GM18499 (cell line): ENCODE measurements around the gene LRRC37A.
"Not testable (repeated sequence)": the region's sequence is repeated elsewhere in the genome, so short reads cannot be mapped to it uniquely, and the experiment has no call there.

Source experiments
- ATAC-seq: cut with Tn5 transposase; IDR thresholded peaks from one replicate; pipeline ENCODE4 v1.9.1; 2021; ENCODE audit warnings: moderate number of reproducible peaks; ENCODE audit not compliant: insufficient read depth, unreplicated experiment

Gene LRRC37A

GRCh38 chr17:46286764-46287221, 8.1 kb upstream of the LRRC37A start:
- ATAC-seq, result not testable (repeated sequence)

- ATAC-seq, result not testable (repeated sequence)
Observed at GRCh38 chr17:46287587-46287986, 7.3 kb upstream of the LRRC37A start.

GRCh38 chr17:46290906-46291546, 3.9 kb upstream of the LRRC37A start:
- peak; percentile 79 for ATAC-seq

DNA sequence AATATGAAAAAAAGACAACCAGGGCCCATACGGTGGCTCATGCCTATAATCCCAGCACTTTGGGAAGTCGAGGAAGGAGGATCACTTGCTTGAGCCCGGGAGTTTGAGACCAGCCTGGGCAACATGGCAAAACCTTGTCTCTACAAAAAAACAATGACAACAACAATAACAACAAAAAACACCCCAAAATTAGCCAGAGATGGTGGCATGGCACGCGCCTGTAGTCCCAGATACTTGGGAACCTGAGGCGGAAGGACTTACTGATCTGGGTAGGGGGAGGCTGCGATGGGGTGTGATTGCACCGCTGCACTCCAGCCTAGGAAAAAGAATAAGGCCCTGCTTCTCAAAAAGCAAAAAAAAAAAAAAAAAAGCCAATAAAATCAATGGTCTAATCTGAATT, 3.3 kb upstream of the LRRC37A start:
- ATAC-seq, result not testable (repeated sequence)

DNA sequence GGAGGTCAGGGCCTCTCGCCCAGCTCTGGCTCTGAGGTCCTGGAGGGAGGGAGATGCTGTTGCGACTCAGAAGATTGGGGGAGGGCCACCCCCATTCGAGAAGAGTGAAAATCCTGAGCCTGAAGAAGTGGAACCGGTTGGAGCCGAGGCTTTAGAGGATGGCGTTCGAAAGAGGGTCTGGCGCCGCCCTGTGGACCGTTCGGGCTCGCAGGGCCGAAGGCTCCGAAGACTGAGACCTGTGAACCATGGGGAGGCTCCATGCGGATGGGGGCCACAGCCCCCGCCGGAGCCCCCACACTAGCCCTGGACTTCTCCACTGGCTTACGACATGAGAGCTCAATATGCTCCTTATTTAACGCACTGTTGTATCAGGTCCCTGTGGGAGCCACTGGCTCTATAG, 46.3 kb downstream of the LRRC37A start:
- not testable (repeated sequence) for ATAC-seq

DNA sequence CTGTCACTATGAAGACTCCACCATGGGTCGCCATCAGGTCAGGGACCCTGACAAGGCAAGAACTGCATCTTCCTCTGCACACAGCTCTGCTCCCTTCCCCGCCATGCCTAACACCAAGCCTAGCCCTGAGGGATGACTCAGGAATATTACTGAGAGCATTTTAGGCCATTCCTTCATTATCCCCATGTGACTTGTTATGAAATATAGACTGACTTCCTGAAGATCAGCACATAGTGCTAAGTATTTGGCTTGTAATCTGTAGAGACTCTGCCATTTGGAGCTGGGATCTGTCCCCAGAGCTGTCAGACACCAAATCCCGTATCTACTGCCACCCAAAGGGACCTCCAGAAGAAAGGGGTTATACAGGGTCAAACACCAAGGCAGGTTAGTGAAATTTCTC, 47.2 kb downstream of the LRRC37A start:
- ATAC-seq, result not testable (repeated sequence)

GRCh38 chr17:46348345-46348744, 53.4 kb downstream of the LRRC37A start:
- ATAC-seq, result not testable (repeated sequence)

DNA sequence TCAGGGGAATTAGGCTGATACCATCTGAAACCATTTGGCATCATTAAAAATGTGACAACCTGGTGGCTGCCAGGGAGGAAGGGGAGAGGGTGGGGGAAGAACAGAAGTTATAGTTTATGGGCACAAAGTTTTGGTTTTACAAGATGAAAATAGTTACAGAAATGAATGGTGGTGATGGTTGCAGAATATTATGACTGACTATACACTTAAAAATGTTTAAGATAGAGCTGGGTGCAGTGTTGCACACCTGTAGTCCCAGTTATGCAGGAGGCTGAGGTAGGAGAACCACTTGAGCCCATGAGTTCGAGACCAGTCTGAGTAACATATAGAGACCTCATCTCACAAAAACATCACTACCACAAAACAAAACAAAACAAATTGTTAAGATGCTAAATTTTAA, 54.1 kb downstream of the LRRC37A start:
- ATAC-seq, result not testable (repeated sequence)

GRCh38 chr17:46353856-46354255, 58.9 kb downstream of the LRRC37A start:
- ATAC-seq, result not testable (repeated sequence)

DNA sequence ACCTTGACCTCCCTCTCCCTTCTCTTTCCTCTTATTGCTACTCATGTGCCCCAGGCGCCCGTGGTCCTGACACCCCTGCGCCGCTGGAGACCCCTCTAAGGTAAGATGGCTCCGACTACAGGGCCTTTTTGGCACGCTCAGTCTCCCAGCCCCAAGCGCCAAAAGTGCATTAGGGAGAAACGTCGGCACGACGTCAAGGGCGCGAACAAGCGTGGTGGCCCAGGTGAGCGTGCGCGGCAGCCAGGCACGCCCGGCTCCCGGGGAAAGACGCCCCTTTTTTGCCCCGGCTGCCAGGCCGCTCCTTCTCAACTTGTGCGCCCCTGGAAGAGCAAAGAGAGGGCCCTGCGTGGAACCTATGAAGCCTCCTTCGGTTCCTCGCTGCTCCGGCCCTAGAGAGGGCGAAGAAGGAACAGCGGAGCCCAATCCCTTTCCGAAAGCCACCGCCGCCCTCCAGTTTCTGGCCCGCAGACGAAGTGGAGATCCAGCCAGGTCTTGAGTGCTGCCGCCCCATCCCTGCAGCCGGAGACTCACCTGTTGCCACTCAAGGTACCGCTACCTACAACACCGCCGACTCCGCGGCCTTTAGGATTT, 66.3 kb downstream of the LRRC37A start:
- ATAC-seq, result not testable (repeated sequence)

DNA sequence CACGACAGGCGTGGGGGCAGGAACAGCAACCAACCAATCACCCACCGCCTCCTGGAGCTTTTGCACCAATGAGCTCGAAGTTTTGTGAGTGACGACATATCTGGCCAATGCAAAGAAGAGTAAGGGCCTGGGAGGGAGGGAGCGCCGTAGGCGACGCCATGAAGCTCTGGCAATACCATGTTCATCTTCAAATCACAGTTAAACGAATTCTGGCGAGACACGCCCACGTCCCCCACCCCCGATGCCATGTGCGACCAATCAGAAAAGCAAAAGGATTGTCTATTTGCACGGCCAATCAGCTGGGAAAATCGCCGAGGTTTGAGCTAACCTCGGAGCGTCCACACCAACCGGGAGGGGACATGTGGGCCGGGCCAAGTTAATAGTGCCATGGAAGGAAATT, 66.8 kb downstream of the LRRC37A start, which contains the start of gene ARL17B:
Gene ARL17B (minus strand): TSS at position 12 of the 400 bp plus-strand sequence. CDS start 3,369 bp downstream, outside the sequence.
- peak; percentile 71 for ATAC-seq

- ATAC-seq, result not testable (repeated sequence)
Observed at GRCh38 chr17:46367520-46367919, 72.6 kb downstream of the LRRC37A start.

DNA sequence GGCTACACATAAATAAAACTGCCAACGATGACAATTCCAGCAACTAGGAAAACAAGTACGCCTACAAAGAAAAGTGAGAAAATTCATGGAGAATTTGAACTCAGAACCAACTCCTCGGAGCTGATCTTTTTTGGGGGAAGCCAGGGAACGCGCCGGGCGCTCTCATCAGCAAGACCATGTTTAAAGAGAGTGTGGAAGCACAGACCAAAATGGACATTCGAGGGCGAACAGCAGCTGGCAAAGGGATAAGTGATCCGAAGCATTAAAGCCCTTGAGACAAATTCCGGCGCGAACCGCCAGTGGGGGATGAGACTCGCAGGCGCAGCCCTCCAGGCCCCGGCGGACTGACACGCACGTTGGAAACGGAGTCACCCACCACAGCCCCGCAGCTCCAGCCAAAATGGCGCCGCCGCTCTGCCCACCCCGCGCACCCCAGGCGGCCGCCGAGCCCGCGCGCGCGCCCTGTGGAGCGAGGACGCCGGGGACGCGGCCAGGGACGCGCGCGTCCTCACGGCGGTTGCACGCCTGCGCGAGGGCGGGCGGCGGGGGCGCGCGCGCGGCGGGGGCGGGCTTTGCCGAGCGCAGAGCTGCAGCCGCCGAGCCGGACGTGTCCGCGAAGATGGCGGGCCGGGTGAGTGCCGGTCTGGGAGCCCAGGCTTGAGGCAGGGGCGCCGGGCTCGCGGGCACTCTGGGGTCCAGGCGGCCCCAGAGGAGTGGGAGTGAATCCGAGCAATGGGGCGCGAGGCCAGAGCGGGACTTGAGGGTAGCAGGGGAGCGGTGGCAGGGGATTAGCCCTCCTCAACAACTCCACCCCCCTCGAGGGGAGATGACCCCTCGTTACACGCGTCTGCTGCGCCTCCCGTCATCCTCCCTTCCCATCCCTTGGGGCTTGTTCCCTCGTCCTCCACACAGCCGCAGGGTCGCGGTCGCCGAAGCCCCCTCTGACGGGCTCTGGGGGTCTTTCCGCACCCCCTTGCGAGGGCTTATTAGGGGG, 77.6 kb downstream of the LRRC37A start:
- not testable (repeated sequence) for ATAC-seq

DNA sequence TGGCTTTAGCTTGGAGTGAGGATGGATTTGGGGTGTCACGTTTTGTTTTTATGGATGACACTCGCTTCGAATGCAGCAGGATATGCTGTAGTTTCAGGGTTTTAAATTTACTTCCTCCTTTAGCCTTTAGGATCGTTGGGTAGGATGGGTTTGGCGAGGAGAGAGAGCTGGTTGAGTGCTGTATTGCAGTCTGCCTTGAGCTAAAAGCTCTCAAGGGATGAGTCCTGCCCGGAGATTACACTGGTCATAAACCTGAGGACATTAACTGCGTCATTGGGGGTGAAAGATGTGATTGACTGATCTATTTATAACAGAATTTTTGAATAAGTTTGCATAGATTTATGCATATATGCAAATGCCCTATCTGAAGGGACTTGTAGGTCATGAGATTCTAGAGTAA, 78.5 kb downstream of the LRRC37A start:
- peak; percentile 48 for ATAC-seq

DNA sequence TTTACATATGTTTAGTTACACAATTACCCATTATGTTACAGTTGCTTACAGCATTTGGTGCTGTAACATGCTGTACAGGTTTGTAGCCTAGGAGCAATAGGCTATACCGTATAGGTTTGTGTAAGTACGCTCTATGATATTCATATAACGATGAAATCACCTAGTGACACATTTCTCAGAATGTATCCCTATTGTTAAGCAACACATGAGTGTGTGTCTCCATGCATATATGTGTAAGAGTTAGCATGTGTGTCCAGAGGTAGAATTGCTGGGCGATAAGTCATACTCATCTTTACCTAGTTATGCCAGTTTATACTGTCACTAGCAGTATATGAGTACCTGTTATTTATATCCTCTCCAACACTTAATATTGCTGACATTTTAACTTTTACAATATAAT, 88.2 kb downstream of the LRRC37A start:
- ATAC-seq, result not testable (repeated sequence)

- ATAC-seq, result not testable (repeated sequence)
Observed at GRCh38 chr17:46385491-46385890, 90.6 kb downstream of the LRRC37A start.
